HepG2 (cell line): ENCODE data around the gene ACAD8. TPM values are rescaled to one million over a fixed set of nuclear protein-coding genes. Genes with fewer than 3 reads are reported as not detected.

Experiments used
- ETS1 ChIP-seq: sonication (generic); formaldehyde crosslinking; IDR thresholded peaks from 2 replicates; pipeline ENCODE4 v1.4.0; 2020; ENCODE audit warnings: missing genetic modification reagents
- FOXA3 ChIP-seq: IDR thresholded peaks from 2 replicates; pipeline ENCODE4 v1.6.1; 2016; ENCODE audit warnings: missing genetic modification reagents, missing compliant biosample characterization
- FOXP1 ChIP-seq, 2 experiments: fragments of 450-650 bp in 1 of 2; IDR thresholded peaks; 2 replicates each; pipeline ENCODE4 v1.6.1; 2017 to 2018; ENCODE audit warnings: antibody characterized with exemption in 1 of 2
- GMEB1 ChIP-seq: sonication (generic); formaldehyde crosslinking; IDR thresholded peaks from 2 replicates; pipeline ENCODE4 v1.5.1; 2020; ENCODE audit warnings: missing genetic modification reagents, mild to moderate bottlenecking, borderline replicate concordance
- HDAC1 ChIP-seq: sonication (generic); formaldehyde crosslinking; IDR thresholded peaks from 2 replicates; pipeline ENCODE4 v1.5.1; 2020; ENCODE audit warnings: mild to moderate bottlenecking, missing genetic modification reagents
- HMGXB3 ChIP-seq: sonication (generic); formaldehyde crosslinking; IDR thresholded peaks from 2 replicates; pipeline ENCODE4 v1.4.0; 2020; ENCODE audit warnings: missing genetic modification reagents, borderline replicate concordance
- IRX3 ChIP-seq: sonication (generic); formaldehyde crosslinking; IDR thresholded peaks from 2 replicates; pipeline ENCODE4 v1.8.1; 2023; ENCODE audit warnings: mild to moderate bottlenecking, low read depth, missing genetic modification reagents, borderline replicate concordance
- KDM5B ChIP-seq: sonication (generic); formaldehyde crosslinking; IDR thresholded peaks from 2 replicates; pipeline ENCODE4 v1.4.0; 2020; ENCODE audit warnings: missing genetic modification reagents, mild to moderate bottlenecking, borderline replicate concordance
- KLF16 ChIP-seq, 2 experiments: sonication (generic) in 1 of 2; formaldehyde crosslinking in 1 of 2; IDR thresholded peaks; 2 replicates each; pipeline versions ENCODE4 v1.6.1 to v1.8.0; 2016 to 2023; ENCODE audit warnings: missing genetic modification reagents in 2 of 2, missing compliant biosample characterization in 1 of 2
- NFYC ChIP-seq: IDR thresholded peaks from 2 replicates; pipeline ENCODE4 v1.6.1; 2016; ENCODE audit warnings: missing genetic modification reagents, missing compliant biosample characterization
- NKX3-1 ChIP-seq: sonication (generic); formaldehyde crosslinking; IDR thresholded peaks from 2 replicates; pipeline ENCODE4 v1.5.0; 2020; ENCODE audit warnings: missing genetic modification reagents
- RBM22 ChIP-seq: fragments of 200-400 bp; formaldehyde crosslinking; optimal IDR thresholded peaks from 2 replicates; pipeline ENCODE3; 2017; ENCODE audit warnings: mild to moderate bottlenecking, low read length, moderate library complexity
- TFDP1 ChIP-seq: IDR thresholded peaks from 2 replicates; pipeline ENCODE4 v1.6.1; 2016; ENCODE audit warnings: missing compliant biosample characterization, missing genetic modification reagents, borderline replicate concordance
- UBTF ChIP-seq: sonication (generic); formaldehyde crosslinking; IDR thresholded peaks from 2 replicates; pipeline ENCODE4 v1.4.0; 2020; ENCODE audit warnings: mild to moderate bottlenecking, missing genetic modification reagents
- ZNF160 ChIP-seq: sonication (generic); formaldehyde crosslinking; IDR thresholded peaks from 2 replicates; pipeline ENCODE4 v1.8.0; 2022; ENCODE audit warnings: mild to moderate bottlenecking, inconsistent platforms, missing genetic modification reagents
- ZNF367 ChIP-seq: sonication (generic); formaldehyde crosslinking; IDR thresholded peaks from 2 replicates; pipeline ENCODE4 v1.4.0; 2020; ENCODE audit warnings: missing genetic modification reagents, borderline replicate concordance
- ZNF501 ChIP-seq: sonication (generic); formaldehyde crosslinking; IDR thresholded peaks from 2 replicates; pipeline ENCODE4 v1.5.1; 2020; ENCODE audit warnings: mild to moderate bottlenecking, moderate library complexity, missing genetic modification reagents
- polyA plus RNA-seq, 8 experiments: library from polyadenylated mRNA; depleted of rRNA in 3 of 8; stranded (reverse) in 7 of 8; unstranded in 1 of 8; fragments of >200 nt; fragmentation: Illumina TruSeq in 4 of 8; extraction: Trizol in 4 of 8; gene quantifications; 2 replicates each; pipeline versions ENCODE4 v1.2.1 to v1.2.3, GENCODE V29; 2011 to 2016; ENCODE audit warnings: low read depth in 4 of 8, missing spikeins in 1 of 8, mixed read lengths in 1 of 8; ENCODE audit not compliant: insufficient read depth in 1 of 8
- total RNA-seq, 5 experiments: library from RNA; depleted of rRNA; stranded (reverse); fragments of >200 nt; fragmentation: Illumina TruSeq; extraction: Trizol; gene quantifications; 2 replicates each; pipeline ENCODE4 v1.2.3, GENCODE V29; 2016; ENCODE audit warnings: low read depth in 1 of 5

ACAD8 gene
- total and polyA plus RNA-seq, 2 of the 13 experiments (the other 11 are each of a cell fraction or from before 2014, with no cell fraction given), result 13.5 to 20.3 TPM

- TF ChIP-seq GMEB1 (CRISPR knock-in tag) (no peak), KDM5B (CRISPR knock-in tag) (peak; percentile 15; the same call in 1 of the 2 replicates), KLF16 (CRISPR knock-in tag; IDR thresholded peaks at IDR 0.05) (no peak), IRX3 (no peak), UBTF (CRISPR knock-in tag) (peak; percentile 75), FOXP1 (IDR thresholded peaks at IDR 0.05) (no peak), FOXP1 (CRISPR knock-in tag; IDR thresholded peaks at IDR 0.05) (no peak), NKX3-1 (CRISPR knock-in tag) (0 out of 2 replicates have a peak, but pooled peaks have one; percentile 56), HDAC1 (no peak; the same call in 1 of the 2 replicates), TFDP1 (CRISPR knock-in tag) (no peak; the same call in 1 of the 2 replicates), RBM22 (no peak), ETS1 (0 out of 2 replicates have a peak, but pooled peaks have one; percentile 34), ZNF160 (CRISPR knock-in tag) (0 out of 2 replicates have a peak, but pooled peaks have one; percentile 30), NFYC (CRISPR knock-in tag) (no peak), ZNF501 (CRISPR knock-in tag) (no peak), HMGXB3 (no peak), ZNF367 (CRISPR knock-in tag) (no peak), FOXA3 (CRISPR knock-in tag) (no peak)
These were observed 28.4 kb upstream of the ACAD8 start (continued) for GRCh38 chr11:134224710-134225664.
